HTR-8/SVneo (cell line): ENCODE data around the gene NF2.

ENCODE experiments used
- DNase-seq: peaks from one replicate; pipeline ENCODE4 v3.0.0; 2011; ENCODE audit warnings: low spot score, mixed read lengths; ENCODE audit not compliant: insufficient read length
- FAIRE-seq: peaks from 2 replicates; lab custom pipeline; 2011; peaks lifted over from hg19 to GRCh38; lab: Jason Lieb, UNC

Gene NF2

DNA sequence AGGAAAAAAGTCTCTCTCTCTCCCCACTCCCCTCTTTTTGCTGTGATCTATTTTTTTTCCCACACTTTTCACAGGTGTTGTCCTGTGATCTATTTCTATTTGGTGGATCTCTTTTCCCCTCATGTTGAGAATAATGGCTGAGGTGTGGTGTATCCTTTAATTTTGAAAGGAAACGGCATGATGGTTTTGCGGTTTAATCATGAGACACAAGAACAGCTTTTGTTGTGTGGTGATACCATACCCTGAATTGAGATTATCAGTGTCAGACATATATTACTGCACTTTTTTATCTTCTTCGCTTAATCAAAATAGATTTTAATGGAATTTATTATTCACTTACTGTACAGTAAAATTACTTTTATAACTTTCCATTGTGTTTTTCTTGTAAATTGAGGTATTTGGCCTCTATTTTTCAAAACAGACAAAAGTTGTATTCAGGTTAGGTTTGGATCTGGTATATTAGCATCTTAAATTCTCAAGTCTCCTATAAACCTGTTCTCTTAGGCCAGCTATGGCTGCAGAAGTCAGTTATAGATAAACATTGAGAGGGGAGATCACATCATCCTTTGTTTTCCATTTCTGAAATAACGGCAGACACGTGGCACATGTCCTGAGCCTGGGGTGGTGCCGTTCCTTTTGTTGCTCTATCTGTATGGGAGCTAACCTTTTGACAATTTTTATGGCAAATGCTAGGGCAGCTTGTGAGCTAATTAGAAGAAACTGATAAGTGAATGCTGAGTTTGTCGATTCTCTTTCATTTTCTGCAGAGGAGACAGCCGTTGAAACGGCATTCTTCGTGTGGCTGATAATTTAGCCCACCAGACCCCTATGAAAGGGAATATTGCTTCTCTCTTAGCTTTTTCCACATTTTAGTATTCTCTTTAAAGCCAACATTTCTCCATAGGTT, 25.8 kb downstream of the NF2 start:
- DNase-seq (no peak), FAIRE-seq (no peak)

DNA sequence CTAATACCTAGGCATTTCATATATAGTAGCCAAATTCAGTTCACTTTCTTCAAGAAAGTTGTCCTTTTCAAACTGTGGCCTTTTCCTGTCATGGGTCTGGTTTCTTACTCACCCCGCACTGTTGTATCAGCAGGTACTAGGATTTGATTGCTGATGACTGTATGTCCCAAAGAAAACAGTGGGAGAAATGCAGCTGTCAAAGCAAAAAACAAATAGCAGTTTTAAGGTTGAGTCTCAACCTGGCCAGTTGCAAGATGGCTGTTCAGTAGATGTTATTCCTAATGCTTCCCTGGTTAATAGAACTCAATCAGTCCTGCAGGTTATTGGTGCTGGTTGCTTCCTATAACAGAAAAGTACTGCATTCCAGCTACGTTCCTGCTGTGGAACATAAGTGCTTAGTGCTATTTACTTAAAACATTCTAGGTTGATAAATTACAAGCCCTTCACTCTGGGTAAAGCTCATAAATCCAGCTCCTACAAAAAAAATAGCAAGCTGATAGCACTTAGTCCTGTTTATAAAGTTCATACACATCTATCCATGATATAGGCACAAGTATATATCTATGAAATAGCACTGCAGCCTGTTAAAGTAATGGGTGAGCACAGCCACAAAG, 26.6 kb downstream of the NF2 start:
- FAIRE-seq: no peak
- DNase-seq: no peak

DNA sequence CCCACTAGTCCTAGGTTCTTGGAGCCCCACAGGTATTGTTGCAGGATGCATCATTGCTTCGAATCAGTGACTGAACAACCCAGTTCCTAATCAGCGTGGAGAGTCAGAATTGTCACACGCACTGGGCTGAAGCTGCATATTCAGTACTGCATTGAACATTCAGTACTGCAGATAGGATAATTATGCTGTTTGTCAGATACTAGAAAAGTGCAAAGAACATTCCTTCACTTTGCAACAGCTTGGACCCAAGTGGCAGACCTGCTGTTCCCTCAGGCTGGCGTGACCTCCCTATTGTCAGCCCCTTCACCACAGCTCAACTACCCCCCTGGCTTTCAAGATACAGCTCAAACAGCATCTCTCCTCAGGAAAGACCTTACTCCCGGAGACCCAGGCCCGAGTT, 27.6 kb downstream of the NF2 start:
- DNase-seq: no peak
- FAIRE-seq: no peak

DNA sequence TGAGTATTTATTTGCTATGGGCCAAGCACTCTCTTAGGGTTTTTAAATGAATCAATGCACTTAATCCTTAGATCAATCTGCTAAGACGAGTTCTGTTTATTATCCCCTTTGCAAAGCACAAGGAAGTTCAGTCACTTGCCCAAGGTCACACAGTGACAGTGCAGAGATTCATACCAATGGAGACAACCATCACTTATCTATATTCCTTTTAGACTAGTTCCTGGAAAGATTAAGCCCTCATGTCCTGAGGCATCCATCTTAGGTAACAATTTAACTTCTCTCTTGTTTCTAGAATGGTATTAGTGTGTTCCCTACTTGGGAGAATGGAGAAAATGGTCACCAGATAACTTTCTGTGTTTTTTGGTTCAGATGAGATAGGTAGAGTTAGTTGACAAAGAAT, 28.3 kb downstream of the NF2 start:
- no peak for FAIRE-seq
- DNase-seq: no peak

DNA sequence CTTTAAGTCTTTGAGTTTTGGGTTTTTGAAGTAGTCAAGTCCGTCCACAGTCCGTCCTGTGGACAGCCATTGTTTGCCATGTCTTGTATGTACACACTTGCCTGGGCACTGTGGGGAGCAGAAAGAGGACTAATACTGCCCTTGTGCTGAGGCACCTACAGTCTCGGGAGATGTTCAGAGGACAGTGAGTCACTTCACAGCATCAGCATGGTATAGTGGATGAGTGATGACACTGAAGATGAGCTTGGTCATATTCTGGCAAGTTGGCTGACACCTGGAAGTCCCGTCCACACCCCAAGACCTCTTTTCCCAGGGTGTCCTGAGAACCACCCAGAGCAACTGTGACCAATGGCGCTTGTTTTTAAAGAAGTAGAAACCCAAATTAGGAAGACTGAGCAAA, 29.2 kb downstream of the NF2 start:
- no peak for FAIRE-seq
- no peak for DNase-seq

DNA sequence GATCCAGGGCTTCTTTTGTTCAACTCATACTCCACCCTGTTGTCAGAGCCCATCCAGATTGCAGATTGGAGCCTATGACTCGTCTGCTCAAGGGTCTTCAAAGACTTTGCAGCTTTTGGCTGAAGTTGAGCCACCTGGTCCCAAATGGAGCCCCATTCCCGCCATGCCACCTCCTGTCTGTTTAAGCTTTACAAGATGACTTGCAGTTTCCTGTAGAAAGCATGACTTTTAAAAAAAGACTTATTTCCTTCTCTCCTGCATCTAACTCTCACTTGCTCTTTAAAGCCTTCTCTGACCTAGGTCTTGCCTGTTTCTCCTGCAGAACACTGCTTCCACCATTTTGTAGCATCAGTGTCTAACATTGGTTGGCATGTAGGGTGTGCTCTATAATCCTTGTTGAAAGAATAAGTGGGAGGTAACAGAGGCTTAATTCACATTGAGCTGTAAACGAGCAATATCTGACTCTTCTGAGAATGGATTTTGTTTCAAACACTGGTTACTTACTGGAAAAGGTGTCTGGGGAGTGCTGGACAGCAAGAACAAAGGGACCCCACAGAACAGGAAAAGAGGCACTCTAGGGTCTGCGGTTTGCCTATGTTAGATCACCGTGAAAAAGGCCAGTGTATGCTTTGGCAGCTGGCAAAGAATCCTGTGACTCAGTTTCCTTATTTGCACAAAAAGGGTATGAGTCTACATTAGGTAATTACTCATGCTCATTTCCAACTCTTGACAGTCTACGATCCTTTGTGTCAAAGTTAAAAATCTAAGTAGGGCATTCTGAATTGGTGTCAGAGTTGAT, 30.3 kb downstream of the NF2 start:
- DNase-seq (no peak), FAIRE-seq (no peak)

DNA sequence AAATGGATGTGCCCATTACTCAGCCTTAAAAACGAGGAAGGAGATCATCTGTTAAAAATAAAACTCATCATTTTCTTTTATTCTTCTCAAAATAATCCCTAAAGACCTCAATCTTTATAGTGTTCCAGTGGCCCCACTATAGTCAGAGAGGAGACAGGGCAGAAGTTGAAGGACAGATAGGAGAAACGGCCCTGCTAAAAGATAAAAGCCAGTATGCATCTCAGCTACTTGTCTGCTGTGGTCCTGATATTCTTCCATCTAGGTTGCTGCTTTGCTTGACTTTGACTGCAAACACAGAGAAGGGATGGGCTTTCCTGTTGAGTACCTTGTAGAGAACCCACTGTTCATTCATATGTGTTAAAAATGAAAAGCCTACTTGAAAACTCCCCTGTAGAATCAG, 31.4 kb downstream of the NF2 start:
- DNase-seq: no peak
- FAIRE-seq: no peak

DNA sequence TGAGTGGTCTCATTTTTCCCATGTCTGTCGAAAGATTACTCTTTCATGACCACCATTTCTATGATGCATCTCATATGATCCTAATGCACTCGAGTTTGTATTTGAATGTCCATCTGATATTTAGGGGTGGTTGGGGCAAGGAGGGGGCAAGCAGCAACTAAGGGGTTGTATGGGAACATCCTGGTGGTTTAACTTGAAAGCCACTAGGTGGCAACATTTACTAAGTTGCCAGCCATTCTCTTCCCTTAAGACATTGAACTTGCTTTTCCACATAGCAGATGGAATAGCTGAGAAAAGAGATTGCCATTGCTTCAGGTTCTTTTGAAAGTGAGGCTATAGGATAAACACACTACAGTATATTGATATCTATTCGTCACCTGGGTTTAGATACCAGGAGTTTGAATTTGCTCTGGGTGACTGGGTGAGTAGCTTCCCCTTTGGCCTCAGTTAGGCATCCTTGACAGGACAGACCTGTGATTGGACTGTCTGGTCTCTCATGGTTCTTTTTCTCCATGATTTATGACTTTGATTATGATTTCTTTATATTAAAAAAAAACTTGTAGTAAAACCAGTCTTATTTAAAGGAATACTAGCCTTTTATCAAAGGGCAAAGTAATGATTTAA, 32.4 kb downstream of the NF2 start:
- FAIRE-seq (no peak), DNase-seq (peak; percentile 25)

DNA sequence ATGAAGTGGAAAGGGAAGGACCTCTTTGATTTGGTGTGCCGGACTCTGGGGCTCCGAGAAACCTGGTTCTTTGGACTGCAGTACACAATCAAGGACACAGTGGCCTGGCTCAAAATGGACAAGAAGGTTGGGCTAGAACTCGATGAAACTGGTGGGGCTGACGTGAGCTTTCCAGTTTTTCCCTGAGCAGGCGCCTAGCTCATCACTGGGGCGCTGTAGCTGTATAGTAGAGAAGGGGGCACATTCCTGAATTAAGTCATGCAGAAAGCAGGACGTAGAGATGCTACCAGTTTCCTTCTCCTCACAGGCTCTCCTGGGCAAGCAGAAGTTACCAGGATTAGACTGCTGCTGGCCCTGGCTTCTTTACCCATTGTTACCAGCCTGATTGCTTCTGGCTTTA, 33.3 kb downstream of the NF2 start:
- DNase-seq: no peak
- no peak for FAIRE-seq

DNA sequence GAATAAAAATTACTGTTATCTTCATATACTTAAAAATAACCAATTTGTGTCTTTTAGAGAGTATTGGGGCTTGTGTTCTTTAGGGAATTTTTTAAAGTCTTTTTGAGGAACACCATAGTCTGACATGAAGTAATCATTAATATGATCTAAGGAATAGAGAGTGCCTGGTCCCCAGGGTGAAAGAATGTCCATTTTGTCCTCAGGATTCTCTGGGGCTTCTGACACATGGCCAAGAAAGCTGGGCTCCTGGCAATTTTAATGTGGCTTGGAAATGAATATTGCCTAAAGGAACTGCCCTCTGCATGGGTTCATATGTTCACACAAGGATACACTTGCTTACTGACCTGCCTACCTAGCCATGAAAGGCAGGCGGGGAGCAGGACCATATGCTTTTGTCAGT, 33.7 kb downstream of the NF2 start:
- DNase-seq (no peak), FAIRE-seq (no peak)

DNA sequence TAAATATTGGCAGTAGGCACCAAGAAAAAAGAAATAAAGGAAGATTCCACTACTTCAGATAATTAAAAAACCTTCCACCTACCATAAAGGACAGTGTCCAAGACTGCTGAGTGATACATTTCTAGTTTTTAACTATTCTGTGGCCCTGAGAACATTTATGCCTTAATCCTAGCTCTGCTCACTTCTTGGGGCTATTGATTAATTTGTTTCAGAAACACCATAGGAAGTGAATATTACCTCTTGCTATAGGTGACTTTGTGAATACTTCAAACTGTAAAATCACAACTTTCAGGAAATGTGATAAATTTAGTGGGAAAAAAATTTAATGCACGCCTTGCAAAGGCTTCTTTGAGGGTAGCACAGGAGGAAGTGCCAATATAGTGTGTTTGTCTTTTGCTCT, 35.2 kb downstream of the NF2 start:
- no peak for DNase-seq
- no peak for FAIRE-seq

DNA sequence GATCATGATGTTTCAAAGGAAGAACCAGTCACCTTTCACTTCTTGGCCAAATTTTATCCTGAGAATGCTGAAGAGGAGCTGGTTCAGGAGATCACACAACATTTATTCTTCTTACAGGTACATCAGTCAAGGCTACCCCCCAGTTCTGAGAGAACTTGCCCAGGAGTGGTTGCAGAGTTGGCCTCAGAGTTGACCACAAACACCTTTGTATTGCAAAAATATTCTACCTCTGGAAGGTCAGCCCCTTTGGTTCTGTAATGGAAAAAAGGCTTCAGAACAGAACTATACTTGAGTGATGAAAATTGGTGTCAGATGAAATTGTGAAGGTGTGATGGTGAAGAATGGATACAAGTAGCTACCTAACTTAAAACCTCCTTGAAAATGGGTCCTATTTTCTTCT, 35.7 kb downstream of the NF2 start:
- FAIRE-seq (no peak), DNase-seq (no peak)

DNA sequence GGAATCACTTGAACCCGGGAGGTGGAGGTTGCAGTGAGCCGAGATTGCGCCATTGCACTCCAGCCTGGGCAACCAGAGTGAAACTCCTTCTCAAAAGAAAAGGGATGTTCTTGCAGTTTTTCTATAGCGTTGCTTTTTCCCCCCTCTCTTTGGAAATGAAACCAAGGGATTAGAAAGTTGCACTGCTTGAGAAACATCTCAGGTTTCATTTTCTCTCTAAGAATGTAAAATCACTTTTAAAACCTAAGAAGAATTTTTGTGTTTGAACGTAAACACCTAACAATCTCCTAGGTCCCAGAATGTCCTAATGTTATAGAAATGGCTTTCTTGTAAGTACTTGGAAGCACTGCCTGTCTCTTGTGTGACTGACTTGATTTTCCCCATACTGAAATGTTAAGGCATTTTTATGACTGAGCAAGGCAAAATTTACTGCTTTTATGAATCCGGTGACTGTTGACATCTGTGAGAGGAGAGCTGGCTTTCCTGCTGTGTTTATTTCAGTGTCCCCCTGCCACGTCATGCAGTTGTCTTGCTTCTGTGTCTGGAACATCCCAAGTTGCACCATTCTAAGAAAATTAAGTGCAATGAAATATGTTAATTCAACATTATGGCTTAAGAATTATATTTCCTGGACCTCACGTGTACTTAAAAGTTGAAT, 37.7 kb downstream of the NF2 start:
- DNase-seq (no peak), FAIRE-seq (no peak)

DNA sequence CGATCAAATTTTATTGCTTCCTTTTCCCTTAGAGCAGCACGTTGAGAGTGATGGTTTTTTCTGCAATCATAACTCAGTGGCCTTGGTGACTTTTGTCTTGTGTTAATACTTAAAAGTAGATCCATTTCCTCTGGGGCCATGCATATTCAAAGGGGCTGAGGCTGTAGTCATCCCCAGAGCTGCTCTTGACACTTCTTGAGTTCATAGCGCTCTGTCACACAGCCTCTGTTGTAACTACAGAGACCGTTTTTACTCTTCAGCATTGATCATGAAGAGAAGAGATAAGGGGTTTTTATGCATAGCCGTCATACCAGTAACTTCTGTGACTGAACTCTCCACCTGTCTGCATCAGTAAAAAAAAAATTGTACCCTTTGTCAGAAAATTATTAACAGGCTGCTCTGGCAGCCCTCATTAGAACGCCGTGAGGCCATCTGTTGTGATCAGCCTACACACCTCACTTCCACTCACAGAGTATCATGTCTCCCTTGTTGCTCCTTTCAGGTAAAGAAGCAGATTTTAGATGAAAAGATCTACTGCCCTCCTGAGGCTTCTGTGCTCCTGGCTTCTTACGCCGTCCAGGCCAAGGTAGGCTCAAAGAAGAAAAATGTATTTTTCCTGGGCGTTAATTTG, 38.4 kb downstream of the NF2 start:
- DNase-seq (no peak), FAIRE-seq (no peak)

DNA sequence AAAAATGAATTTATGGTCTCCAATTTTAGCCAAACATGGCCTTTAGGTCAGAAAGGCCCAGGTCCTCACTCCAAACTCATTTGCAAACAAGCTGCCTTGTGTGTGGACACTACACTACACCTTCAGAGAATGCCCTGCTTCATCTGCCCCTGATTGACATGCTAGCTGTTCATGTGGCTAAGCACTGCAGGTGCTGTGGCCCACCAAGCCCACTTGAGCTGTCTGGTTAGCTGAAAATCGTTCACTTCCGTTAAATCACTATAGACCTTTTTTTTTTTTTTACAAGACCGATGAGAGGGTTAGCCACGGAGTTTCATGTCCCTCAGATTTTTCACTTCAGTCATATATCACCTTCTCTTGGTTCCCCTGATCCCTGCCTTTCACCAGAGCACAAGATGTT, 39.3 kb downstream of the NF2 start:
- no peak for DNase-seq

DNA sequence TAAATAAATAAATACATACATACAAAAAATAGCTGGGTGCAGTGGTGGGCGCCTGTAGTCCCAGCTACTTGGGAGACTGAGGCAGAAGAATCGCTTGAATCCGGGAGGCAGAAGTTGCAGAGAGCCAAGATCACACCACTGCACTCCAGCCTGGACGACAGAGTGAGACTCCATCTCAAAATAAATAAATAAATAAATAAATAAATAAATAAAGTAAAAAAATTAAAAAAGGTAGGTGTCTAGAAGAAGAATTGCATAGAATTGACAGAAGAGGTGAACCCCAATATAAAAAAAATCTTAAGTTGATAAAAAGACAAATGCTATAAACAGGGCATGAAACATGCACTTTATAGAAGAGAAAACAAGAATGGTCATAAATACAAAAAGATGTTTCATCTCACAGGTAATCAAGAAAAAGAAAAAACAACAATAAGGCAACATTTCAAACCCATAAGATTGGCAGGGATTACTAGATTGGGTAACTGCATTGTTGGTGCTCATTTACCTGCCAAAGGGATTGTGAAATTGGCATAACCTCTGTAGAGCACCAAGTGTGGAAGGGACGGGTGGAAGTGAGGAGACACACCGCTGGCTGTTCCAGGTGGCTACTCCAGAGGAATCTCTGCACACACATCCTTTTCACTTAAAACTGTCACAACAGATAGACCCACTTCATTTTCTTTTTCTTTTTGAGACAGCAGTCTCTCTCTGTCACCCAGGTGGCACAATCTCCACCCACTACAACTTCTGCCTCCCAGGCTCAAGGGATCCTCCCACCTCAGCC, 44.7 kb downstream of the NF2 start:
- FAIRE-seq: no peak

More for the DNA sequence above, 39.3 kb downstream of the NF2 start:
- FAIRE-seq: no peak

DNA sequence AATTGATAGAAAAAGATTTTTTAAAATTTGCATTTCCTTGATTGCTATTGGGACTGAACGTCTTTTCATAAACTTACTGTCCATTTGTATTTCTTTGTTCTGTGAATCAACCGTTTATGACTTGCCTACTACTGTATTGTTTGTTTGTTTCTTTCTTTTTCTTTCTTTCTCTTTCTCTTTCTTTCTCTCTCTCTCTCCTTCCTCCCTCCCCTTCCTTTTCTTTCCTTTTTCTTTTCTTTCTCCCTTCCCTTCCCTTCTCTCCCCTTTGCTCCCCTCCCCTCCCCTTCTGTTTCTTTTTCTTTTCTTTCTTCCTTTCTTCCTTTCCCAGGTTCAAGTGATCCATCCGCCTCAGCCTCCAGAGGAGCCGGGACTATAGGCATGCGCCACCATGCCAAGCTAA, 46.9 kb downstream of the NF2 start:
- DNase-seq (no peak), FAIRE-seq (no peak)

More for the DNA sequence above, 44.7 kb downstream of the NF2 start:
- no peak for DNase-seq

DNA sequence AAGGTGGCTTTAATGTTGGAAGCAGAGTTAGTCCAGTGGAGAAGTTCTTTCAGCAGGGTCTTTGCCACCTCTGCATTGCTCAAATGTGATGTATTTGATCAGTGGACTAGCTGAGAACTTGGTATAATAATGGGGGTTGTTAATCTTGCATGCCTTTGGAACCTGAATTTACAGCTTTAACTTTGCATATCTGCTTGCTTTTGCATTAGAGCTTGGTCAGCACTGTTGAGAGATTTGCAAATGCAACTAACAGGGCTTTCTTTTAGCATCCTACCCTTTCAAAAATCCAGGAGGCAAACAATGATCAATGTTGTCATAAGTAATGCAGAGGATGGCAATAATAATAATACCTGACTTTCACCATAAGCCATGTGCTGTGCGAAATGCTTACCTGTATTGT, 48.2 kb downstream of the NF2 start:
- DNase-seq (no peak), FAIRE-seq (no peak)

DNA sequence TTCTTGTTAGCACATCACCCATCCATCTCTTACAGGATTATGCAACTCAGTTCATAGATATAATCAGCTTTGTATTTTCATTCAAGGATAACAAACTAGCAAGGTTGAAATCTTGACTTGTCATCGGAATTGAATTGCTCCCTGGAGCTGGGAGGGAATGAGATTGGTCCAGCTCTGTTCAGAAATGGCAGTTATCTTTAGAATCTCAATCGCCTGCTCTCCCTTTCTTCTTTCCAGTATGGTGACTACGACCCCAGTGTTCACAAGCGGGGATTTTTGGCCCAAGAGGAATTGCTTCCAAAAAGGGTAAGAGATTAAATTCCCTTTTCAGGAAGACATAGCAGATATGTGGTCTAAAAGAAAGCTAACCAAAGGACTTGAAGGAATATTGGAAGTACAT, 51.0 kb downstream of the NF2 start:
- FAIRE-seq (no peak), DNase-seq (no peak)
